A673 (cell line): ENCODE data around the gene FBXL19.

ENCODE experiments used
- CTCF ChIP-seq: fragments of 300-800, 200-600 bp; sonication (generic); conservative IDR thresholded peaks from 2 replicates; pipeline ENCODE4 v1.5.1; 2017; ENCODE audit warnings: low read depth, mild to moderate bottlenecking, antibody characterized with exemption, low read length, moderate library complexity, mixed read lengths
- EZH2 ChIP-seq: fragments of 200-600 bp; sonication (generic); IDR thresholded peaks from 2 replicates; pipeline ENCODE4 v1.6.1; 2017; ENCODE audit warnings: borderline replicate concordance, low read depth, mild to moderate bottlenecking, mixed read lengths, antibody characterized with exemption, low read length; ENCODE audit not compliant: poor library complexity, severe bottlenecking

- TF ChIP-seq CTCF (no peak), EZH2 (no peak)
Measured at GRCh38 chr16:30983289-30983889, 60.0 kb downstream of the FBXL19 start.
